HEK293T (cell line): ENCODE data around the gene TP53.

Experiments used
- CTCF ChIA-PET: fragments of 350-600 bp; formaldehyde crosslinking; extraction: SDS; loops from one replicate; lab custom pipeline; 2021; ENCODE audit warnings: antibody characterized with exemption, inconsistent platforms; lab: Yijun Ruan, JAX
- POLR2A ChIA-PET: fragments of 350-600 bp; formaldehyde crosslinking; extraction: SDS; loops from one replicate; lab custom pipeline; 2020; ENCODE audit warnings: antibody characterized with exemption, inconsistent platforms; lab: Yijun Ruan, JAX
- DNase-seq: peaks from one replicate; pipeline ENCODE4 v3.0.0; 2012; ENCODE audit warnings: mixed read lengths; ENCODE audit errors: extremely low spot score
- ARNT ChIP-seq: fragments of 450-650 bp; IDR thresholded peaks from 2 replicates; pipeline ENCODE4 v1.6.1; 2017; ENCODE audit warnings: mild to moderate bottlenecking
- BHLHE40 ChIP-seq: fragments of 450-650 bp; IDR thresholded peaks from 2 replicates; pipeline ENCODE4 v1.6.1; 2016; ENCODE audit warnings: mild to moderate bottlenecking, moderate library complexity, borderline replicate concordance
- CTBP1 ChIP-seq: fragments of 450-650 bp; IDR thresholded peaks from 2 replicates; pipeline ENCODE4 v1.6.1; 2016; ENCODE audit warnings: borderline replicate concordance
- ELF4 ChIP-seq: fragments of 450-650 bp; IDR thresholded peaks from 2 replicates; pipeline ENCODE4 v1.6.1; 2017; ENCODE audit warnings: antibody characterized with exemption
- FOXA1 ChIP-seq: fragments of 450-650 bp; IDR thresholded peaks from 2 replicates; pipeline ENCODE4 v1.6.1; 2016; ENCODE audit warnings: mild to moderate bottlenecking
- FOXK2 ChIP-seq: fragments of 450-650 bp; IDR thresholded peaks from 2 replicates; pipeline ENCODE4 v1.6.1; 2016; ENCODE audit warnings: mild to moderate bottlenecking
- FOXM1 ChIP-seq: fragments of 450-650 bp; IDR thresholded peaks from 2 replicates; pipeline ENCODE4 v1.6.1; 2017; ENCODE audit warnings: mild to moderate bottlenecking, borderline replicate concordance
- HDGF ChIP-seq: fragments of 450-650 bp; IDR thresholded peaks from 2 replicates; pipeline ENCODE4 v1.6.1; 2017; ENCODE audit warnings: antibody characterized with exemption, borderline replicate concordance
- L3MBTL2 ChIP-seq: fragments of 450-650 bp; conservative IDR thresholded peaks from 2 replicates; pipeline ENCODE4 v1.6.1; 2016; ENCODE audit warnings: mild to moderate bottlenecking
- LEF1 ChIP-seq: fragments of 450-650 bp; IDR thresholded peaks from 2 replicates; pipeline ENCODE4 v1.6.1; 2017; ENCODE audit warnings: mild to moderate bottlenecking, borderline replicate concordance
- NFRKB ChIP-seq: fragments of 450-650 bp; IDR thresholded peaks from 2 replicates; pipeline ENCODE4 v1.6.1; 2016; ENCODE audit warnings: mild to moderate bottlenecking, moderate library complexity
- PKNOX1 ChIP-seq: fragments of 450-650 bp; IDR thresholded peaks from 2 replicates; pipeline ENCODE4 v1.6.1; 2016
- SP1 ChIP-seq: fragments of 450-650 bp; IDR thresholded peaks from 2 replicates; pipeline ENCODE4 v1.6.1; 2017
- SUZ12 ChIP-seq: fragments of 450-650 bp; IDR thresholded peaks from 2 replicates; pipeline ENCODE4 v1.6.1; 2016; ENCODE audit warnings: mild to moderate bottlenecking
- TARDBP ChIP-seq: fragments of 450-650 bp; IDR thresholded peaks from 2 replicates; pipeline ENCODE4 v1.6.1; 2016
- ZNF384 ChIP-seq: fragments of 450-650 bp; IDR thresholded peaks from 2 replicates; pipeline ENCODE4 v1.6.1; 2016

The TP53 gene

GRCh38 chr17:7687072-7687907, at the start of gene TP53:
TP53 (minus strand) TSS chr17:7687490; CDS start chr17:7676594, 10,896 bp downstream.
- peak; percentile 79 for DNase-seq
- TF ChIP-seq ARNT (0 out of 2 replicates have a peak, but pooled peaks have one; percentile 6), ELF4 (peak; percentile 79), NFRKB (0 out of 2 replicates have a peak, but pooled peaks have one; percentile 30), L3MBTL2 (peak; percentile 88), SP1 (no peak)
- ChIA-PET POLR2A (interaction anchor here (0.6 to 7.9 kb wide), 42 partner anchors 9 to 473 kb away, joined by 3 to 236 read pairs (median 6); partner anchors contain the start of genes ATP1B2, CD68, DNAH2 and EFNB3), CTCF (interaction anchor here (0.5 to 6.0 kb wide), 19 partner anchors 14 to 640 kb away, joined by 3 to 81 read pairs (median 4); partner anchors contain the start of genes ATP1B2, DNAH2, EFNB3 and FXR2)

GRCh38 chr17:7732981-7733539, 45.8 kb upstream of the TP53 start:
- POLR2A ChIA-PET = no interaction called here
- no peak for DNase-seq
- CTCF ChIA-PET = no interaction called here
- TF ChIP-seq L3MBTL2 = no peak
- no peak for TF ChIP-seq FOXM1
- no peak for TF ChIP-seq CTBP1
- TF ChIP-seq BHLHE40 = no peak
- no peak for TF ChIP-seq ZNF384
- no peak for TF ChIP-seq SP1
- no peak for TF ChIP-seq NFRKB
- no peak for TF ChIP-seq ARNT
- TF ChIP-seq HDGF = no peak
- no peak for TF ChIP-seq LEF1
- no peak for TF ChIP-seq SUZ12
- no peak for TF ChIP-seq FOXK2
- TF ChIP-seq TARDBP = no peak
- no peak for TF ChIP-seq ELF4
- TF ChIP-seq PKNOX1 = no peak

- TF ChIP-seq BHLHE40 = no peak
- TF ChIP-seq L3MBTL2 = no peak
- no peak for TF ChIP-seq ZNF384
- TF ChIP-seq SP1 = no peak
- TF ChIP-seq ELF4 = no peak
- no peak for TF ChIP-seq FOXA1
- no peak for TF ChIP-seq LEF1
- TF ChIP-seq FOXM1 = no peak
- TF ChIP-seq CTBP1 = no peak
- TF ChIP-seq HDGF = no peak
- TF ChIP-seq ARNT = no peak
- TF ChIP-seq SUZ12 = no peak
- TF ChIP-seq NFRKB = no peak
- no peak for TF ChIP-seq TARDBP
- no peak for TF ChIP-seq PKNOX1
- no peak for TF ChIP-seq FOXK2
- CTCF ChIA-PET = interaction anchor here (0.8 kb wide), 1 partner anchor 19 kb away, joined by 3 read pairs; no protein-coding TSS in a partner anchor
- POLR2A ChIA-PET = interaction anchor here (1.7 kb wide), 1 partner anchor 41 kb away, joined by 3 read pairs; no protein-coding TSS in a partner anchor
- DNase-seq = no peak
Measured at GRCh38 chr17:7729816-7730215, 42.5 kb upstream of the TP53 start.

- POLR2A ChIA-PET = interaction anchor here (0.5 kb wide), 1 partner anchor 1849 kb away, joined by 3 read pairs; the partner anchor contains the start of gene CFAP52
- no peak for DNase-seq
- TF ChIP-seq SUZ12 = no peak
- no peak for TF ChIP-seq FOXA1
- TF ChIP-seq ARNT = no peak
- no peak for TF ChIP-seq PKNOX1
- no peak for TF ChIP-seq BHLHE40
- TF ChIP-seq FOXK2 = no peak
- TF ChIP-seq TARDBP = no peak
- CTCF ChIA-PET = no interaction called here
Measured at GRCh38 chr17:7727886-7728285, 40.6 kb upstream of the TP53 start.

- DNase-seq = no peak
- TF ChIP-seq TARDBP (no peak), FOXK2 (no peak), SP1 (no peak), PKNOX1 (no peak), BHLHE40 (no peak), L3MBTL2 (no peak), LEF1 (no peak), ARNT (no peak), FOXA1 (no peak), FOXM1 (no peak), HDGF (no peak)
- ChIA-PET POLR2A (interaction anchor here (0.8 to 1.0 kb wide), 2 partner anchors 34 to 136 kb away, joined by 3 read pairs; partner anchors contain the start of genes CYB5D1, NAA38 and TP53), CTCF (interaction anchor here (1.1 kb wide), 1 partner anchor 34 kb away, joined by 3 read pairs; the partner anchor contains the start of gene WRAP53)
Measured at GRCh38 chr17:7721612-7722011, 34.3 kb upstream of the TP53 start.
